ENCODE data around the gene MXRA5. TPM values are rescaled to one million over a fixed set of nuclear protein-coding genes. Genes with fewer than 3 reads are reported as not detected.

The MXRA5 gene
- total RNA-seq, 1 donor from 2014 or later = 0.40 TPM

DNA sequence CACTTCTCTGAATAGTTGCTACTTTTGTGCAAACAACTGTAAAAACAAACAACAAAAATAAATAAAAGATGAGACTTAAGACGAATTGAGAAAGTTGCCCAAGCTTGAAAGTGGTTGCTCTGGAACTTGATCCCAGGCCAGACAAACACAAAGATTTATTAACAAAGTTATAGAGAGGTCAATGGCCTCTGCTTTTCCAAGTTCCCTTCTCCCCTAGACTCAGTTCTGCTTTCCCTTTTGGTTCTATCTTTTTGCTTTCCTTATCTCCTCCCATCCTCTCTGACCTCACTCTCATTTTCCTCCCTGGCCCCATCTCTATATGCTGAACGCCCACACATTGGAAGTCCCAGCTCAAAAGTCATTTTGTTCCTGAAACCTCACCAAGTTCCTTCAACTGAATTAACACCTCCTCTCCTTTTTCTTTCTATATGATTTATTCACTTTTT, 82.7 kb downstream of the MXRA5 start:
- TF ChIP-seq, protein P1, sequence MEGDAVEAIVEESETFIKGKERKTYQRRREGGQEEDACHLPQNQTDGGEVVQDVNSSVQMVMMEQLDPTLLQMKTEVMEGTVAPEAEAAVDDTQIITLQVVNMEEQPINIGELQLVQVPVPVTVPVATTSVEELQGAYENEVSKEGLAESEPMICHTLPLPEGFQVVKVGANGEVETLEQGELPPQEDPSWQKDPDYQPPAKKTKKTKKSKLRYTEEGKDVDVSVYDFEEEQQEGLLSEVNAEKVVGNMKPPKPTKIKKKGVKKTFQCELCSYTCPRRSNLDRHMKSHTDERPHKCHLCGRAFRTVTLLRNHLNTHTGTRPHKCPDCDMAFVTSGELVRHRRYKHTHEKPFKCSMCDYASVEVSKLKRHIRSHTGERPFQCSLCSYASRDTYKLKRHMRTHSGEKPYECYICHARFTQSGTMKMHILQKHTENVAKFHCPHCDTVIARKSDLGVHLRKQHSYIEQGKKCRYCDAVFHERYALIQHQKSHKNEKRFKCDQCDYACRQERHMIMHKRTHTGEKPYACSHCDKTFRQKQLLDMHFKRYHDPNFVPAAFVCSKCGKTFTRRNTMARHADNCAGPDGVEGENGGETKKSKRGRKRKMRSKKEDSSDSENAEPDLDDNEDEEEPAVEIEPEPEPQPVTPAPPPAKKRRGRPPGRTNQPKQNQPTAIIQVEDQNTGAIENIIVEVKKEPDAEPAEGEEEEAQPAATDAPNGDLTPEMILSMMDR (conservative IDR thresholded peaks at IDR 0.05; ENCODE audit: low read depth, low read length) = no peak
- no peak for DNase-seq (ENCODE audit: low read depth)
- H3K4me3 ChIP-seq (ENCODE audit: low read depth, low read length) = no peak overlapping the region

DNA sequence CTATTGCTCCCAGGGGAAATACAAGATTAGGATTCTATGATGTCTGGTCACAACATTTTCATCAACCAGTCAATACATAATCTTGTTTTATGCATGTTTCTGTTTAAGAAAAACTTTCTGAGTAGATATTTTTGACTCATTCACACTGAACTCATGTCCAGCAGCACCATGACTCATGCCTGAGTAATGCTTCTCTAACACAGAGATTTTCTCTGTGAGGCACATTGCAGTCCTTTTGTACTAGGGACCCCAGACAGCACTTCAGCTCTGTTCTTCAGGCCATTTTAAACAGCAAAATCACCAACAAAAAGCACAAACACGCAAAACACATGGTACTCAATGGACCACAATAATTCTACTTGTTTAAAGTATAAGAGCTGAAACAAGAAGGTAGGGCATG, 83.6 kb downstream of the MXRA5 start:
- no peak overlapping the region for H3K4me3 ChIP-seq (ENCODE audit: low read depth, low read length)
- TF ChIP-seq, protein P1 (conservative IDR thresholded peaks at IDR 0.05; ENCODE audit: low read depth, low read length) = no peak
- peak; percentile 56 for DNase-seq (ENCODE audit: low read depth)

Measured in epithelial cell of proximal tubule (primary cell).